HPDE6-E6E7 (cell line): ENCODE results near the gene ARSB.
A peak's percentile ranks its signal among the peaks of the same experiment; 100 is the strongest.

ENCODE experiments used
- DNase-seq: peaks from one replicate; pipeline ENCODE4 v3.0.0; 2011; ENCODE audit warnings: missing footprints; ENCODE audit errors: extremely low spot score

Gene ARSB

GRCh38 chr5:78985116-78985724, at the start of gene ARSB:
TSS of gene ARSB (minus strand) at chr5:78985310. CDS start at chr5:78985248, 62 bp downstream.
- DNase-seq = no peak

- DNase-seq = no peak
Measured at GRCh38 chr5:79032782-79033181, 47.7 kb upstream of the ARSB start.

DNA sequence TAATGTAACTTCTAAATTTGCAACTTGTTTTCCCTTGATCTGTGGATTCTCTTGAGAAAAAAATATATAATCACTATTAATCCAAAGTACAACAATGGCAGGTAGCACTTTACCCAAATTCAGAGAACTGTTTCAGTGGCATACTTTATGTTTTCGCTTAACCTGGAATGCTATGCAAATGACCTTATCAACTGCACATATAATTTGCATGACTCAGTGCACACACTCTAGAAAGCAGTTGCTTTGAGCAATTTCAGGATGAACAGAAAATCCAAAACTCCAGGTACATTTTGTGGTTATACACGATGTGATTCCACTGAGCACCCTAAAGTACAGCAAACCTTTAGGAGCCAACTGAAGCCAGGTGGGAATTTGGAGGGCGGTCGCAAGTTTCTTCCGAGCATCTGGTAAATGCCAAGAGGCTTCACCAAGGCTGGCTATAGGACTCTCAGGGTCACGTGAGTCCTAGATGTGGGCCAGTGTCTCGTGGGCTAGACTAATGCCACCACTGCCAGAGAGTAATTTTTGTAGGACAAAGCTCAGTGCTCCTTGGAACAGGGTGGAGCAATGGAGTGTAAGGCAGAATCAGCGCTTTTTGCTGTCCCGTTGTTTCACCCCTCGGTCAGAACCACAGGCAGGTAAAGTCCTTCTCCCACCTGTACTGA, 47.1 kb upstream of the ARSB start:
- DNase-seq = no peak

- no peak for DNase-seq
Measured at GRCh38 chr5:79031485-79031867, 46.4 kb upstream of the ARSB start.

- no peak for DNase-seq
Measured at GRCh38 chr5:79030663-79031484, 45.8 kb upstream of the ARSB start.

- peak; percentile 33 for DNase-seq
Measured at GRCh38 chr5:79025054-79025472, 40.0 kb upstream of the ARSB start.

GRCh38 chr5:79023947-79024346, 38.8 kb upstream of the ARSB start:
- DNase-seq = no peak

DNA sequence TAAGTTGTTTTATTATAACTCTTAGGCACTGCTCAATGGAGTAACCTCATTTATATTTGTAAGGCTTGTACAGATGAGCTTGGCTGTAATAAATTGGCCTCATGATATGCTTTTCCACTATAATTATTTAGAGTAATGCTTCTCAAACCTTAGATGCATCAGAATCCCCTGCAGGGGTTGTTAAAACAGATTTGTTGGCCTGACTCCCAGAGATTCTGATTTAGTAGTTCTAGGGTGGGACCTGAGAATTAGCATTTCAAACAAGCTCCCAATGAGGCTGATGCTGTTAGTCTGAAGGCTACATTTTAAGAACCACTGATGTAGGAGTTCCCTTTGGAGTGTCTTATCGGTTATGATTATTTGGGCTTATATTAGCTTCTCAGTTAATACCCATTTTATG, 38.2 kb upstream of the ARSB start:
- no peak for DNase-seq

GRCh38 chr5:79022771-79023170, 37.7 kb upstream of the ARSB start:
- DNase-seq = no peak

GRCh38 chr5:79021753-79022152, 36.6 kb upstream of the ARSB start:
- no peak for DNase-seq

DNA sequence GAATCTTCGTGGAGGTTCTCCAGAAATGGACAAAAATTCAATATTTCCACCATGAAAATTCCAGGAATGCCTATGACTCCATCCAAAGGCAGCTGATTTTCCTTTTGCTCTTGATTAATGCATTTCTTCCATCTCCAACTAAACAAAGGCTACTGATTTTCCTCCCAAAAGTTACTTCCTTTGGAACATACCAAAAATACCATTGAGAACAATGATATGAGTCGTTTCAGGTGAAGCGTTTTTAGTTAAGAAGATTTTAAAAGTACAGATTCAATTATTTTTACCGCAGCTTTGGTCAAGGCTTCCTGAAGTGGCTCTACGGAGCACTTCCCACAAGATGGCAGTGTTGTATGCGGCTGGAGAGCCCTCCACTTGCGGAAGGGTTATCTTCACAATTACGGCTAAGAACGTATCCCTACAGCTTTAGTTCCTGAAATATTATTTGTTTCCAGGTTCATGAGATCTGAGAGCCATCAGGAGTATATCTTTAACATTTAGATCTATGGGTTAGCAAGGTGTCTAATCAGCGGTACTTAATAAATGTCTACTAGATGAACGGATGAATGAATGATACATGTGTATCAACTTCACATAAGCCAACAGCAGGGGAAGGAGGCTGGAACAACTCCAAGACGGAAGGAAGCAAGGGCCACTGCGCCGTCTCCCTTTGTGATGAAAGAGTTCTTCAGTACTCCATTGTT, 35.9 kb upstream of the ARSB start:
- DNase-seq = peak; percentile 58

- DNase-seq = no peak
Measured at GRCh38 chr5:79014631-79015030, 29.5 kb upstream of the ARSB start.

GRCh38 chr5:79011869-79012268, 26.8 kb upstream of the ARSB start:
- no peak for DNase-seq

- no peak for DNase-seq
Measured at GRCh38 chr5:79011219-79011836, 26.2 kb upstream of the ARSB start.

- DNase-seq = no peak
Measured at GRCh38 chr5:79008362-79008761, 23.3 kb upstream of the ARSB start.

DNA sequence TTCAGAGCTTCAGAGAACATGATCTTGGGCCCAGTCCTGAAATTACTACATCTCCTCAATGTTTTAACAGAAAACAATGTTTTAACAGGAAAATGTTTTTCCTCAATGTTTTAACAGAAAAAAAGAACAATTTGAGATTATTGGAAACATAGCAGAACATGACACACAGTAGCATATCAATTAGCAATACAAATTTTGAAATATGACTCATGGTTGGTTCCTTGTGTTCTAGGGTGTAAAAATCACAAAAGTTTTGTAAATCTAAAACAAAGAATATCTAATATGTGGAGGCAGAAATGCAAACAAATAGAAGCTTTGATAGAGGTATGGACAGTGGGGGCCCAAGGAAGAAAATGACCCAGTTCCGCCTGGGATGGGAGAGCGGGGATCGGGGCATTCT, 22.8 kb upstream of the ARSB start:
- no peak for DNase-seq

- no peak for DNase-seq
Measured at GRCh38 chr5:79005936-79006631, 21.0 kb upstream of the ARSB start.

DNA sequence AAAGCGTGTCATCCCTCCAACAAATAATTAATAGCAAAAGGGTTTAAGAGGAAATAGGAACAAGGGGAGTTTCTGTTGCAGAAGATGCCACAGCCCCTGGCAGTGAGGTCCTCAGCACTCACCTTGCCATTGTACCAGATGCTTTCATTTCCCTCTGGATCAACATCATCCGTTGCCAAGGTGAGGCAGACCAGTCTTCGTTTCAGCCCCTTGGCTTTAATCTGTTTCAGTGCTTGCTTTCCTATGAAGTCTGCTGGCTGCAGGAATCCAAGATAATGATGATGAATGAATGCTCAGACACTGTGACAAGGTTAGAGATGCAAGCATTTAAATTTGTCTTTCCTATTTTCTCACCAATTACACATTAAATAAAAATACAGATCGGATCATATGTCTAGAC, 20.0 kb upstream of the ARSB start:
- DNase-seq = no peak

DNA sequence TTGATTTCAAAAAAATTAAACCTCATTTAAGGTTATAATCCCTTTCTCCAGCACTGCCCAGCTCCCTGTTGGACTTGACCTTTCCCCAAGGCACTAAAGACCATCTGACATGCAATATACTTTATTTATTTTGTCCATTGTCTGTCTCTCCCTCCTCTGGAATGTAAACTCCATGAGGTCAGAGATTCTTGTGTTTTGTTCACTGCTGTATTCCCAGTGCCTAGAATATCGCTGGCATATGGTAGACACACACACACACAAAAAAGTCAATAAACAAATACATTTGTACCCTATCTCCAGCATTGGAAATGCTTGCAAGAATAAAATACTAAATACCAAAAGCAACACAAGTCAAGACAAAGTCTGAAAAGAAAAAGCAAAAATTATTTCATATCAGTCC, 17.3 kb upstream of the ARSB start:
- DNase-seq = no peak

DNA sequence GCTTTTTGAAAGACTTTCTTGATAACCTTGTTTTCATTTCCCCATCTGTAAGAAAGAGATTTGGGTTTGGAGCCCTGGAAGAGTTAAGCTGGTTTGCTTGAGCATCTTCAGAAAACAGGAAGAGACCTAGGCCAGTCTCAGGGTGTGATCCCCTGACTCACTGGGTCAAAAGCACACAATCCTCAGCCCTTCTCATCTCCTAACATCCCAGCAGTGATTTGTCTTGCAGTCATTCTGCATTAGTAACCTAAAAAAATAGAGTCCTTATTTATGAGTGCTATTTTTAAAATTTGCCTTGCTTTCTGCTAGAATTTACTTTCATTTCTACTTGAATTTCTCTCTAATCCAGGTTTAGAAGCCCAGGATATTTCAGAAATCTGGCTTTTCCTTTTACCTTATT, 16.4 kb upstream of the ARSB start:
- DNase-seq = no peak

GRCh38 chr5:78997090-78997489, 12.0 kb upstream of the ARSB start:
- no peak for DNase-seq
